Measurements from ENCODE around the gene EGFL7. TPM values are rescaled to one million over a fixed set of nuclear protein-coding genes. Genes with fewer than 3 reads are reported as not detected.

The EGFL7 gene
- total RNA-seq, 5 donors from 2014 or later (not counting 1 experiment from before 2014, with no cell fraction given) = 0.43 to 1.9 (median 1.1) TPM

- 85% methylated on average over 14 of the region's 23 CpGs for WGBS (ENCODE audit: insufficient coverage)
- H3K27me3 Mint-ChIP-seq = peaks cover 0 to 19% of the 10 kb centered on the region in 2 donors
- DNase-seq (no peak), ATAC-seq (replicated peaks in 1 of 4) (no peak)
- H3K9me3 Mint-ChIP-seq = no peaks in the 10 kb centered on the region
- POLR2A ChIA-PET = no interaction called here
- Histone ChIP-seq H3K9me3 (no peaks in the 10 kb centered on the region), H3K4me1 (ENCODE audit: control insufficient read depth in 1 of 2, extremely low read depth in 1 of 2, insufficient read depth in 2 of 2, low read length in 2 of 2) (peaks cover 0 to 27% of the 10 kb centered on the region in 2 experiments), H3K27me3 (replicated peaks in 1 of 2; ENCODE audit: control insufficient read depth in 2 of 2, extremely low read depth in 1 of 2, insufficient read depth in 2 of 2, low read length in 1 of 2) (peaks cover 0 to 70% of the 10 kb centered on the region in 2 experiments), H3K27ac (ENCODE audit: low read length) (no peak overlapping the region), H3K4me3 (ENCODE audit: control insufficient read depth in 1 of 2, extremely low read depth in 1 of 2, low read length in 1 of 2) (no peak overlapping the region), H3K36me3 (ENCODE audit: control insufficient read depth in 2 of 2, extremely low read depth in 1 of 2, insufficient read depth in 1 of 2, low read length in 1 of 2) (no peaks in the 10 kb centered on the region)
- peak overlapping the region in 1 of 3 donors; percentile 24 for H3K4me3 Mint-ChIP-seq
- CTCF ChIA-PET = no interaction called here
- peaks cover 15 to 22% (median 16%) of the 10 kb centered on the region in 3 donors for H3K4me1 Mint-ChIP-seq
- H3K36me3 Mint-ChIP-seq = no peaks in the 10 kb centered on the region
- no peak overlapping the region for H3K27ac Mint-ChIP-seq
Measured at GRCh38 chr9:136697146-136697820, 34.6 kb downstream of the EGFL7 start.

GRCh38 chr9:136697821-136698526, 35.3 kb downstream of the EGFL7 start:
- no peaks in the 10 kb centered on the region for H3K9me3 ChIP-seq
- ChIA-PET CTCF (interaction anchor here in 1 of 2 donors (0.9 kb wide), 1 partner anchor 27 kb away, joined by 4 read pairs; no protein-coding TSS in a partner anchor), POLR2A (no interaction called here)
- Mint-ChIP-seq H3K27me3 (peaks cover 0 to 16% of the 10 kb centered on the region in 2 donors), H3K27ac (no peak overlapping the region), H3K4me1 (peaks cover 15 to 22% (median 16%) of the 10 kb centered on the region in 3 donors), H3K36me3 (no peaks in the 10 kb centered on the region), H3K9me3 (no peaks in the 10 kb centered on the region), H3K4me3 (no peak overlapping the region)
- 74% methylated on average over 18 of the region's 20 CpGs for WGBS (ENCODE audit: insufficient coverage)
- ATAC-seq (replicated peaks in 1 of 4) (no peak), DNase-seq (no peak)
- no peaks in the 10 kb centered on the region for H3K36me3 ChIP-seq (ENCODE audit: control insufficient read depth in 2 of 2, extremely low read depth in 1 of 2, insufficient read depth in 1 of 2, low read length in 1 of 2)
- peaks cover 0 to 27% of the 10 kb centered on the region in 2 experiments for H3K4me1 ChIP-seq (ENCODE audit: control insufficient read depth in 1 of 2, extremely low read depth in 1 of 2, insufficient read depth in 2 of 2, low read length in 2 of 2)
- no peak overlapping the region for H3K27ac ChIP-seq (ENCODE audit: low read length)
- H3K4me3 ChIP-seq (ENCODE audit: control insufficient read depth in 1 of 2, extremely low read depth in 1 of 2, low read length in 1 of 2) = no peak overlapping the region
- H3K27me3 ChIP-seq (replicated peaks in 1 of 2; ENCODE audit: control insufficient read depth in 2 of 2, extremely low read depth in 1 of 2, insufficient read depth in 2 of 2, low read length in 1 of 2) = peaks cover 0 to 67% of the 10 kb centered on the region in 2 experiments

DNA sequence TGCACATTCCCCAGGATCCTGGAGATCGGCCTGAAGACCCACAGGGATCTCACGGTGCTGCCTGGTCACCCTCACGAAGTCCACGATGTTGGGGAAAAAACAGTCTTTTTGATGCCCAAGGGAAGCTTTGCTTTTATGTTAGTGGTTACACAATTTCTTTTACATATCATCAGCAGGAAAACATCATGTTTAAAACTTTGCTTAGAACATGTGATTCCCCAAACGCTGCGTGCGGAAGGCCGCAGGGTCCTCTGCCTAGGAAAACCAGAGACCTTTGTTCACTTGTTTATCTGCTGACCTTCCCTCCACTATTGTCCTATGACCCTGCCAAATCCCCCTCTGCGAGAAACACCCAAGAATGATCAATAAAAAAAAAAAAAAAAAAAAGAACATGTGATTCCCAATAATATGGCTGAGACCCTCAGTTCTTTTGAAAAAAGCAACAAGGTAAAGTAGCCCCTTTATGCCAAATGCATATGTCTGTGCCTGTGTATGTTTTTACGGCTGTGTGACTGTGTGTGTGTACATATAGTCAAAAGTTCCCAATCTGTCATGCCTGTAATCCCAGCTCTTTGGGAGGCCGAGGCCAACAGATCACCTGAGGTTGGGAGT, 36.0 kb downstream of the EGFL7 start:
- Mint-ChIP-seq H3K27me3 (peaks cover 0 to 12% of the 10 kb centered on the region in 2 donors), H3K27ac (no peak overlapping the region), H3K9me3 (no peaks in the 10 kb centered on the region), H3K4me3 (no peak overlapping the region), H3K36me3 (no peaks in the 10 kb centered on the region), H3K4me1 (peaks cover 15 to 22% (median 16%) of the 10 kb centered on the region in 3 donors)
- peaks cover 0 to 27% of the 10 kb centered on the region in 2 experiments for H3K4me1 ChIP-seq (ENCODE audit: control insufficient read depth in 1 of 2, extremely low read depth in 1 of 2, insufficient read depth in 2 of 2, low read length in 2 of 2)
- H3K9me3 ChIP-seq = no peaks in the 10 kb centered on the region
- no peak for ATAC-seq (replicated peaks in 1 of 4)
- H3K27ac ChIP-seq (ENCODE audit: low read length) = no peak overlapping the region
- POLR2A ChIA-PET = no interaction called here
- H3K36me3 ChIP-seq (ENCODE audit: control insufficient read depth in 2 of 2, extremely low read depth in 1 of 2, insufficient read depth in 1 of 2, low read length in 1 of 2) = no peaks in the 10 kb centered on the region
- no CpG with 5 or more reads among the region's 11 CpGs for WGBS (ENCODE audit: insufficient coverage)
- no peak for DNase-seq
- CTCF ChIA-PET = interaction anchor here in 1 of 2 donors (0.9 kb wide), 1 partner anchor 27 kb away, joined by 4 read pairs; no protein-coding TSS in a partner anchor
- peaks cover 0 to 61% of the 10 kb centered on the region in 2 experiments for H3K27me3 ChIP-seq (replicated peaks in 1 of 2; ENCODE audit: control insufficient read depth in 2 of 2, extremely low read depth in 1 of 2, insufficient read depth in 2 of 2, low read length in 1 of 2)
- H3K4me3 ChIP-seq (ENCODE audit: control insufficient read depth in 1 of 2, extremely low read depth in 1 of 2, low read length in 1 of 2) = no peak overlapping the region

DNA sequence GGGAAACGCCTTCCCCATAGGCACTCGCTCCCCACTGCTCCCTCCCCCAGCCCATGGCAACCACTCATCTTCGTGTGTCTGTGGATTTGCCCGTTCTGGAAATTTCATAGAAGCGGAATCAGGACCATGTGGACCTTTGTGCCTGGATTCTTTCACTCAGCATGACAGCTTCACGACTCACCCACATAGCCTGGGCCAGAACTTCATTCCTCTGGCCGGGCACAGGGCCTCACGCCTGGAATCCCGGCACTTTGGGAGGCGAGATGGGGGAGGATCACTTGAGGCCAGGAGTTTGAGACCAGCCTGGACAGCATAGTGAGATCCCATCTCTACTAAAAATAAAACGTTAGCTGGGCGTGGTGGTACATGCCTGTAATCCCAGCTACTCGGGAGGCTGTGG, 37.6 kb downstream of the EGFL7 start:
- POLR2A ChIA-PET = no interaction called here
- Mint-ChIP-seq H3K27me3 (peaks cover 0 to 9% of the 10 kb centered on the region in 2 donors), H3K4me3 (peak overlapping the region; percentile 9 to 75 (median 21)), H3K36me3 (no peaks in the 10 kb centered on the region), H3K9me3 (no peaks in the 10 kb centered on the region), H3K4me1 (peaks cover 15 to 22% (median 16%) of the 10 kb centered on the region in 3 donors), H3K27ac (no peak overlapping the region)
- Histone ChIP-seq H3K4me3 (ENCODE audit: control insufficient read depth in 1 of 2, extremely low read depth in 1 of 2, low read length in 1 of 2) (no peak overlapping the region), H3K27me3 (replicated peaks in 1 of 2; ENCODE audit: control insufficient read depth in 2 of 2, extremely low read depth in 1 of 2, insufficient read depth in 2 of 2, low read length in 1 of 2) (peaks cover 0 to 54% of the 10 kb centered on the region in 2 experiments), H3K27ac (ENCODE audit: low read length) (no peak overlapping the region), H3K36me3 (ENCODE audit: control insufficient read depth in 2 of 2, extremely low read depth in 1 of 2, insufficient read depth in 1 of 2, low read length in 1 of 2) (no peaks in the 10 kb centered on the region), H3K9me3 (no peaks in the 10 kb centered on the region), H3K4me1 (ENCODE audit: control insufficient read depth in 1 of 2, extremely low read depth in 1 of 2, insufficient read depth in 2 of 2, low read length in 2 of 2) (peaks cover 0 to 27% of the 10 kb centered on the region in 2 experiments)
- CTCF ChIA-PET = interaction anchor here in 1 of 2 donors (0.7 to 1.1 kb wide), 2 partner anchors 27 to 29 kb away, joined by 4 to 5 read pairs; no protein-coding TSS in a partner anchor
- DNase-seq = no peak
- no peak for ATAC-seq (replicated peaks in 1 of 4)
- 94% methylated on average over 8 of the region's 13 CpGs for WGBS (ENCODE audit: insufficient coverage)

DNA sequence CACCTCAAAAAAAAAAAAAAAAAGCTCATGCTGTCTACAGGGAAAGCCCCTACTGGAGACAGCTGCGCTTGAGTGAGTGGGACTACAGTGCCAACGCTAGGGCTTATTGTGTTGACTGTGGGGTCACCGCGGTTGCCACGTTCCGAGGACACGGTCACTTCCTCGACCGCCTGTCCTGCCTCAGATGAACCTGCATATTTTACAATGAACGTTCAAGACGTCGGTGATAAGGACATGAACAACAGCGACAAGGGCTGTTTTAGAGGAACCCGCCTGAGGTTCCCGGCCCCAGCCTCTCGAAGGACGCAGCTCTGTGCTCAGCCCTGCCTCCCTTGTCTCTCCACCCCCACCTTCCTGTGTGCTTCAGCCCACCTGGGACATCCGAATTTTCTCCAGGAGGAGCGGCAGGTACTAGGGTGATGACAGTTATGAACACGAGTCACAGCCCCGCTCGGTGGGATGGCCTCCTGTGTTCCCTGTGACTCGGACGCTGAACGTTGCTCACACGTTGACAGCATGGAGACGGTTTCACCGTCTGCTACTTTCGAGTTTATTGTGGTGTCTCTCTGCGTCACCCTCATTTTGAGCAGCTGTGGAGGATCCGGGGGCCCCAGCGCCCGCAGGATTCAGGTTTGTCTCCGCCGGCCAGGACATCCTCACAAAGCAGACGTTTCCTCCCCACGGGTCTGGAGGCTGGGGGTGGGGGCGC, 38.4 kb downstream of the EGFL7 start:
- WGBS (ENCODE audit: insufficient coverage) = under 1% methylated on average over 37 of the region's 38 CpGs
- no peaks in the 10 kb centered on the region for H3K9me3 ChIP-seq
- H3K27ac Mint-ChIP-seq = peak overlapping the region; percentile 55 to 56
- ChIA-PET CTCF (interaction anchor here (0.6 to 1.1 kb wide), 5 partner anchors 10 to 28 kb away, joined by 3 to 5 read pairs (median 4); no protein-coding TSS in a partner anchor), POLR2A (interaction anchor here (0.5 to 0.6 kb wide), 3 partner anchors 11 to 299 kb away, joined by 3 to 7 read pairs (median 4); no protein-coding TSS in a partner anchor)
- H3K27ac ChIP-seq (ENCODE audit: low read length) = no peak overlapping the region
- H3K36me3 Mint-ChIP-seq = no peaks in the 10 kb centered on the region
- peaks cover 0 to 21% of the 10 kb centered on the region in 2 experiments for H3K4me1 ChIP-seq (ENCODE audit: control insufficient read depth in 1 of 2, extremely low read depth in 1 of 2, insufficient read depth in 2 of 2, low read length in 2 of 2)
- DNase-seq (peak; percentile 15 to 78 (median 53)), ATAC-seq (replicated peaks in 1 of 4) (peak; percentile 73 to 85 (median 74))
- H3K27me3 ChIP-seq (replicated peaks in 1 of 2; ENCODE audit: control insufficient read depth in 2 of 2, extremely low read depth in 1 of 2, insufficient read depth in 2 of 2, low read length in 1 of 2) = peaks cover 0 to 48% of the 10 kb centered on the region in 2 experiments
- peaks cover 15 to 22% (median 16%) of the 10 kb centered on the region in 3 donors for H3K4me1 Mint-ChIP-seq
- no peaks in the 10 kb centered on the region for H3K36me3 ChIP-seq (ENCODE audit: control insufficient read depth in 2 of 2, extremely low read depth in 1 of 2, insufficient read depth in 1 of 2, low read length in 1 of 2)
- peak overlapping the region; percentile 68 to 80 (median 75) for H3K4me3 Mint-ChIP-seq
- H3K9me3 Mint-ChIP-seq = no peaks in the 10 kb centered on the region
- H3K27me3 Mint-ChIP-seq = peaks cover 0 to 13% of the 10 kb centered on the region in 2 donors
- peak overlapping the region; percentile 34 to 60 for H3K4me3 ChIP-seq (ENCODE audit: control insufficient read depth in 1 of 2, extremely low read depth in 1 of 2, low read length in 1 of 2)

Data from T-cell (primary cell).